ENCODE measurements around the gene LCTL.

Gene LCTL

GRCh38 chr15:66567897-66568296 is 2.1 kb upstream of the LCTL start:
- no peak overlapping the region for H3K4me3 ChIP-seq (ENCODE audit: low read depth, low read length)
- TF ChIP-seq CTCF (IDR thresholded peaks at IDR 0.05; ENCODE audit: borderline replicate concordance, insufficient read depth, low read depth, low read length): no peak

GRCh38 chr15:66566963-66567531 is 1.2 kb upstream of the LCTL start:
- no peak overlapping the region for H3K4me3 ChIP-seq (ENCODE audit: low read depth, low read length)
- peak; percentile 60; the same call in 1 of the 2 replicates for TF ChIP-seq CTCF (IDR thresholded peaks at IDR 0.05; ENCODE audit: borderline replicate concordance, insufficient read depth, low read depth, low read length)

GRCh38 chr15:66565141-66565641 is 607 bp downstream of the LCTL start:
- no peak for TF ChIP-seq CTCF (IDR thresholded peaks at IDR 0.05; ENCODE audit: borderline replicate concordance, insufficient read depth, low read depth, low read length)
- H3K4me3 ChIP-seq (ENCODE audit: low read depth, low read length): no peak overlapping the region

- TF ChIP-seq CTCF (IDR thresholded peaks at IDR 0.05; ENCODE audit: borderline replicate concordance, insufficient read depth, low read depth, low read length): no peak
- H3K4me3 ChIP-seq (ENCODE audit: low read depth, low read length): no peak overlapping the region
These were observed 1.4 kb downstream of the LCTL start for GRCh38 chr15:66564136-66565041.

- TF ChIP-seq CTCF (IDR thresholded peaks at IDR 0.05; ENCODE audit: borderline replicate concordance, insufficient read depth, low read depth, low read length): no peak
- no peak overlapping the region for H3K4me3 ChIP-seq (ENCODE audit: low read depth, low read length)
These were observed 2.2 kb downstream of the LCTL start for GRCh38 chr15:66563566-66564110.

GRCh38 chr15:66563126-66563525 is 2.7 kb downstream of the LCTL start:
- TF ChIP-seq CTCF (IDR thresholded peaks at IDR 0.05; ENCODE audit: borderline replicate concordance, insufficient read depth, low read depth, low read length): no peak
- H3K4me3 ChIP-seq (ENCODE audit: low read depth, low read length): no peak overlapping the region

All from GM12875 (cell line).